ENCODE measurements around the gene CCDC144A. TPM values are rescaled to one million over a fixed set of nuclear protein-coding genes. Genes with fewer than 3 reads are reported as not detected.
"Not testable (repeated sequence)": the region's sequence is repeated elsewhere in the genome, so short reads cannot be mapped to it uniquely, and the experiment has no call there.

Gene CCDC144A
- total and polyA plus RNA-seq, 2 donors: 1.3 to 4.9 TPM

DNA sequence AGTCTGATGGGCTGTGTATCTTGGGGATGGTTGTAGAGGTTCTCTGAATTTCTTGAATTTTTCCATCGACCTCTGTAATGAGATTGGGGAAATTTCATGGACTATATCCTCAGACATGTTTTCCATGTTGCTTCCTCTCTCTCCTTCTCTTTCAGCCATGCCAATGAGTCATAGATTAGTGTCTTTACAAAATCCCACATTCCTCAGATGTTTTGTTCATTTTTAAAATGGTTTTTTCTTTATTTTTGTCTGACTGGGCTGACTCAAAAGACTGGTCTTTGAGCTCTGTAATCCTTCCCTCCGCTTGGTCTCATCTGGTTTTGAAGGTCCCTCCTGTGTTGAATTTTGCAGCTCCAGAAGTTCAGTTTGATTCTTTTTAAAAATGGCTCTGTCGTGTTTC is 60.5 kb downstream of the CCDC144A start:
- H3K27me3 ChIP-seq (ENCODE audit: control insufficient read depth in 2 of 2, insufficient read depth in 1 of 2, low read length in 1 of 2); H3K4me1 ChIP-seq (ENCODE audit: control insufficient read depth in 2 of 2, insufficient read depth in 2 of 2, low read length in 2 of 2); H3K36me3 ChIP-seq (ENCODE audit: control insufficient read depth in 2 of 2, insufficient read depth in 2 of 2, low read length in 1 of 2); H3K9me3 ChIP-seq (ENCODE audit: control insufficient read depth in 2 of 2, insufficient read depth in 1 of 2, low read length in 1 of 2); H3K4me3 ChIP-seq (ENCODE audit: low read length in 2 of 2); DNase-seq (ENCODE audit: low read depth in 6 of 9, low spot score in 9 of 9); H3K27ac ChIP-seq (ENCODE audit: low read depth in 1 of 2, low read length in 1 of 2): not testable (repeated sequence)
- 84% methylated on average over 3 of the region's 3 CpGs for WGBS

DNA sequence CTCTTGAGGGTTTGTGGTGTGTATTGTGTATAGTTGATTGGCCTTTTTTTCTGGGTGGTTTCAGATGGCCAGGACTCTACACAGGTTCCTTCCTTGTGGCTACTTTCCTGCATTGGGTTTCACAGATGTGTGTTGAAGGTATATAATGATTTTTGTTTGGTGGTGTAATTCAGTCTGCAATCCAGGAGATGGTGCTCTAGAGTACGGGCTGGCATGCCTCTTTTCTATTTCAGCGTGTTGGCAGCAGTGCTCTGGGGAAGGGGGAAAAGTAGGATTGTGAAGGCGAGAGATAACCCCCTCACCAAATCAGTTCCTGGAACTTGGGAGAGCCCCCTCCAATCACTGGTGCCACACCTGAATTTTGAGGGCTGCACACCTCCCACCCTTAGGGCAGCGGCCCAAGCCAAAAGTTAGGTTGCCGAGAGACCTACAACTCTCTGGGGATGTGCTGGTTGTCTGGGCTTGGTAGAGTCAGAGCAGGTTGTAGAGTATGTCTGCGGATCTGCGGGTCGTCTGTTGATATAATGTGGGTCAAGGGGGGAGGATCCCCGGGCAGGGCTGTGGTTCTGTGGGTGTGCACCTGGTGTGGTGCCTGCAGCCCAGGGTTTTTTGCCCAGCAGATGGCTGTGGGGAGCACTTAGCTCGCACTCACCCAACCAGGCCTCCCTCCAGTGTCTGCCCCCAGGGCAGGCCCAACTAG is 61.3 kb downstream of the CCDC144A start:
- DNase-seq (ENCODE audit: low read depth in 6 of 9, low spot score in 9 of 9): peak in 3 of 9 donors; percentile 10 to 40 (median 18)
- not testable (repeated sequence) for H3K4me3 ChIP-seq (ENCODE audit: low read length in 2 of 2); H3K27me3 ChIP-seq (ENCODE audit: control insufficient read depth in 2 of 2, insufficient read depth in 1 of 2, low read length in 1 of 2); H3K27ac ChIP-seq (ENCODE audit: low read depth in 1 of 2, low read length in 1 of 2); H3K36me3 ChIP-seq (ENCODE audit: control insufficient read depth in 2 of 2, insufficient read depth in 2 of 2, low read length in 1 of 2); H3K9me3 ChIP-seq (ENCODE audit: control insufficient read depth in 2 of 2, insufficient read depth in 1 of 2, low read length in 1 of 2); H3K4me1 ChIP-seq (ENCODE audit: control insufficient read depth in 2 of 2, insufficient read depth in 2 of 2, low read length in 2 of 2)
- 25% methylated on average over 10 of the region's 10 CpGs for WGBS

DNA sequence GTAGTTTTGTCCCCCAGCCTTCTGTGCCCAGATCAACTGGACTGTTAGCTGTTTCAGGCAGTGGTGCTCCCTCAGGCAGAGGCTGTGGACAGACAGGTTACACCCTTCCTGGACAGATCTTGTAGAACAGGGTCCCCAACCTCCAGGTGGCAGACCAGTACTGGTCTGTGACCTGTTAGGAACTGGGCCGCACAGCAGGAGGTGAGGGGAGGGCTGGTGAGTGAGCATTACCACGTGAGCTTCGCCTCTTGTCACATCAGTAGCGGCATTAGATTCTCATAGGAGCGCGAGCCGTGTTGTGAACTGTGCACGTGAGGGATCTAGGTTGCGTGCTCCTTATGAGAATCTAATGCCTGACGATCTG is 61.9 kb downstream of the CCDC144A start:
- not testable (repeated sequence) for H3K4me3 ChIP-seq (ENCODE audit: low read length in 2 of 2); H3K9me3 ChIP-seq (ENCODE audit: control insufficient read depth in 2 of 2, insufficient read depth in 1 of 2, low read length in 1 of 2); H3K4me1 ChIP-seq (ENCODE audit: control insufficient read depth in 2 of 2, insufficient read depth in 2 of 2, low read length in 2 of 2); H3K27me3 ChIP-seq (ENCODE audit: control insufficient read depth in 2 of 2, insufficient read depth in 1 of 2, low read length in 1 of 2); H3K36me3 ChIP-seq (ENCODE audit: control insufficient read depth in 2 of 2, insufficient read depth in 2 of 2, low read length in 1 of 2); H3K27ac ChIP-seq (ENCODE audit: low read depth in 1 of 2, low read length in 1 of 2)
- DNase-seq (ENCODE audit: low read depth in 6 of 9, low spot score in 9 of 9): peak in 1 of 9 donors; percentile 3
- WGBS: 90% methylated on average over 10 of the region's 10 CpGs

GRCh38 chr17:16757520-16757919 is 67.5 kb downstream of the CCDC144A start:
- H3K4me3 ChIP-seq (ENCODE audit: low read length in 2 of 2); H3K4me1 ChIP-seq (ENCODE audit: control insufficient read depth in 2 of 2, insufficient read depth in 2 of 2, low read length in 2 of 2); H3K36me3 ChIP-seq (ENCODE audit: control insufficient read depth in 2 of 2, insufficient read depth in 2 of 2, low read length in 1 of 2); H3K9me3 ChIP-seq (ENCODE audit: control insufficient read depth in 2 of 2, insufficient read depth in 1 of 2, low read length in 1 of 2); DNase-seq (ENCODE audit: low read depth in 6 of 9, low spot score in 9 of 9); H3K27me3 ChIP-seq (ENCODE audit: control insufficient read depth in 2 of 2, insufficient read depth in 1 of 2, low read length in 1 of 2); H3K27ac ChIP-seq (ENCODE audit: low read depth in 1 of 2, low read length in 1 of 2): not testable (repeated sequence)
- 96% methylated on average over 3 of the region's 3 CpGs for WGBS

DNA sequence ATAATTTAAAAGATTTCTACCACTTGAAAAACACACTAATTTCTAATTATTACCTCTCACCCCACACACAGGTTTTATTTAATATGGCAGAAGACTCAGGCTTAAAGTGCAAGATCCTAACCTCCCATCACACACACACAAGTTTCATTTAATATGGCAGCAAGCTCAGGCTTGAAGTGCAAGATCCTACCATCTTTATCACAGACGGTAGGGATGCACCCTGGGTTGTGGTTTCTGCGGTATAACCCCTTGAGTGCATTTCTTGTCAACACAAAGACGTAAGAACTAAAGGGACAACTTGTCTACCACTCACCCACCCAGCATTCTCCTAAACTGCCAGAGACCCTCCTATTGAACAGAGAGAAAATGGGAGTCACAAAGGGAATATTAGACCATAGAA is 68.1 kb downstream of the CCDC144A start:
- not testable (repeated sequence) for H3K27ac ChIP-seq (ENCODE audit: low read depth in 1 of 2, low read length in 1 of 2); H3K27me3 ChIP-seq (ENCODE audit: control insufficient read depth in 2 of 2, insufficient read depth in 1 of 2, low read length in 1 of 2); H3K36me3 ChIP-seq (ENCODE audit: control insufficient read depth in 2 of 2, insufficient read depth in 2 of 2, low read length in 1 of 2); H3K4me3 ChIP-seq (ENCODE audit: low read length in 2 of 2); H3K4me1 ChIP-seq (ENCODE audit: control insufficient read depth in 2 of 2, insufficient read depth in 2 of 2, low read length in 2 of 2); H3K9me3 ChIP-seq (ENCODE audit: control insufficient read depth in 2 of 2, insufficient read depth in 1 of 2, low read length in 1 of 2)
- peak in 2 of 9 donors; percentile 12 to 38 for DNase-seq (ENCODE audit: low read depth in 6 of 9, low spot score in 9 of 9)
- 65% methylated on average over 3 of the region's 3 CpGs for WGBS

DNA sequence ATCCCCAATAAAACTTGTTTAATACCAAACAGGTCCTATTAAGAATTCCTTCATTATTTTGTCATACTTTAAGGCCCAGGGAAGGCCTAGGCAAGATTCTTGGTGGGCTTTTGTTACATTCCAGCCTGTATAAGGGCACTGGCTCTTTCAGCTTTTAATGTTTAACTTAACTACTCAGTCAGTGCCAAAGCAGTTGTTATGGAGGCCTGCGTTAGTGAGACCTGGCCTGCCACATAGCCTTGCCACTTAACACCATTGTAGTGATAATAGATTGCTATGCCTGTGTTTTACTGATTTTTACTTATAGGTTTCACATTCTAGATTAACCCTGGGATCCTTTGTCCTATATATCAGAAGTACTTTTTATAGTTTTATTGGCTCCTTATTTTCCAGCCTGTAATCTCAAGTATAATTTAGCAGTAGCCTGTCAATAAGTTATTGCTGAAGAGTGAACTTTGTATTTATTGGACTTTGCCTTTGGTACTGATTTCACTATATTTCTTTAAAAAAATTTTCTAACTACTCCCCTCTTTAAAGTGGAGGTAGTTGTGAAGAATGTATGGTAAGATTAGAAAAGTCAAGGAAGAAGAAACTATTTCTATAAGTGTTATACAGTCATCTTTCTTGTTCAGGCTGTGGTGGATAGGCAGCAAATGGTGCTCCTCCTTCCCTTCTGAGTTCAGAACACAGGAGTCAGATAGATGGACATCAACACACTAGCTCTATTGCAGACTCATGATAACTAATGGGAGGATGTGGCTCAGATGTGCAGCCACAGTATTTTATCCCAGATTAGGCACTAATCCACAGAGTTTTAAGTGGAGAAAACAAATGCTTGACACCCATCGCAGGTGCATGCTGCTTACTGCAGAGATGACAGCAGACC is 78.5 kb downstream of the CCDC144A start:
- not testable (repeated sequence) for H3K4me3 ChIP-seq (ENCODE audit: low read length in 2 of 2); H3K27ac ChIP-seq (ENCODE audit: low read depth in 1 of 2, low read length in 1 of 2); H3K36me3 ChIP-seq (ENCODE audit: control insufficient read depth in 2 of 2, insufficient read depth in 2 of 2, low read length in 1 of 2); DNase-seq (ENCODE audit: low read depth in 6 of 9, low spot score in 9 of 9); H3K4me1 ChIP-seq (ENCODE audit: control insufficient read depth in 2 of 2, insufficient read depth in 2 of 2, low read length in 2 of 2); H3K27me3 ChIP-seq (ENCODE audit: control insufficient read depth in 2 of 2, insufficient read depth in 1 of 2, low read length in 1 of 2); H3K9me3 ChIP-seq (ENCODE audit: control insufficient read depth in 2 of 2, insufficient read depth in 1 of 2, low read length in 1 of 2)
- WGBS: 94% methylated on average over 2 of the region's 2 CpGs

- H3K9me3 ChIP-seq (ENCODE audit: control insufficient read depth in 2 of 2, insufficient read depth in 1 of 2, low read length in 1 of 2); H3K36me3 ChIP-seq (ENCODE audit: control insufficient read depth in 2 of 2, insufficient read depth in 2 of 2, low read length in 1 of 2); H3K4me1 ChIP-seq (ENCODE audit: control insufficient read depth in 2 of 2, insufficient read depth in 2 of 2, low read length in 2 of 2); H3K4me3 ChIP-seq (ENCODE audit: low read length in 2 of 2); H3K27me3 ChIP-seq (ENCODE audit: control insufficient read depth in 2 of 2, insufficient read depth in 1 of 2, low read length in 1 of 2); DNase-seq (ENCODE audit: low read depth in 6 of 9, low spot score in 9 of 9); H3K27ac ChIP-seq (ENCODE audit: low read depth in 1 of 2, low read length in 1 of 2): not testable (repeated sequence)
- 97% methylated on average over 2 of the region's 4 CpGs for WGBS
Observed at GRCh38 chr17:16772394-16773145, 82.5 kb downstream of the CCDC144A start.

- not testable (repeated sequence) for H3K36me3 ChIP-seq (ENCODE audit: control insufficient read depth in 2 of 2, insufficient read depth in 2 of 2, low read length in 1 of 2); H3K4me1 ChIP-seq (ENCODE audit: control insufficient read depth in 2 of 2, insufficient read depth in 2 of 2, low read length in 2 of 2); H3K9me3 ChIP-seq (ENCODE audit: control insufficient read depth in 2 of 2, insufficient read depth in 1 of 2, low read length in 1 of 2); H3K27me3 ChIP-seq (ENCODE audit: control insufficient read depth in 2 of 2, insufficient read depth in 1 of 2, low read length in 1 of 2); H3K27ac ChIP-seq (ENCODE audit: low read depth in 1 of 2, low read length in 1 of 2); DNase-seq (ENCODE audit: low read depth in 6 of 9, low spot score in 9 of 9); H3K4me3 ChIP-seq (ENCODE audit: low read length in 2 of 2)
- WGBS: no CpG with 5 or more reads among the region's 2 CpGs
Observed at GRCh38 chr17:16773146-16773522, 83.1 kb downstream of the CCDC144A start.

GRCh38 chr17:16787851-16788250 is 97.8 kb downstream of the CCDC144A start:
- not testable (repeated sequence) for H3K4me3 ChIP-seq (ENCODE audit: low read length in 2 of 2); H3K9me3 ChIP-seq (ENCODE audit: control insufficient read depth in 2 of 2, insufficient read depth in 1 of 2, low read length in 1 of 2); DNase-seq (ENCODE audit: low read depth in 6 of 9, low spot score in 9 of 9); H3K27ac ChIP-seq (ENCODE audit: low read depth in 1 of 2, low read length in 1 of 2); H3K36me3 ChIP-seq (ENCODE audit: control insufficient read depth in 2 of 2, insufficient read depth in 2 of 2, low read length in 1 of 2); H3K27me3 ChIP-seq (ENCODE audit: control insufficient read depth in 2 of 2, insufficient read depth in 1 of 2, low read length in 1 of 2); H3K4me1 ChIP-seq (ENCODE audit: control insufficient read depth in 2 of 2, insufficient read depth in 2 of 2, low read length in 2 of 2)
- WGBS: 85% methylated on average over 5 of the region's 5 CpGs
